HepG2 (cell line): ENCODE data around the gene TMEM63B. TPM values are rescaled to one million over a fixed set of nuclear protein-coding genes. Genes with fewer than 3 reads are reported as not detected.
A peak's percentile ranks its signal among the peaks of the same experiment; 100 is the strongest.

Source experiments
- ARNT ChIP-seq: fragments of 450-650 bp; IDR thresholded peaks from 2 replicates; pipeline ENCODE4 v1.6.1; 2017
- ATF7 ChIP-seq, 2 experiments: fragments of 450-650 bp in 1 of 2; sonication (generic) in 1 of 2; formaldehyde crosslinking in 1 of 2; IDR thresholded peaks; 2 replicates each; pipeline versions ENCODE4 v1.4.0 to v1.6.1; 2016 to 2020; ENCODE audit warnings: antibody characterized with exemption in 1 of 2, mild to moderate bottlenecking in 1 of 2, missing genetic modification reagents in 1 of 2
- CTCF ChIP-seq: sonication (generic); formaldehyde crosslinking; IDR thresholded peaks from 2 replicates; pipeline ENCODE4 v1.5.0; 2020; ENCODE audit warnings: mild to moderate bottlenecking, missing genetic modification reagents, moderate library complexity
- FOXK2 ChIP-seq: fragments of 450-650 bp; IDR thresholded peaks from 2 replicates; pipeline ENCODE4 v1.6.1; 2016
- HDAC1 ChIP-seq: sonication (generic); formaldehyde crosslinking; IDR thresholded peaks from 2 replicates; pipeline ENCODE4 v1.5.1; 2020; ENCODE audit warnings: mild to moderate bottlenecking, missing genetic modification reagents
- KIAA2018 ChIP-seq: sonication (generic); formaldehyde crosslinking; IDR thresholded peaks from 2 replicates; pipeline ENCODE4 v1.5.0; 2020; ENCODE audit warnings: mild to moderate bottlenecking, missing genetic modification reagents, borderline replicate concordance
- KLF12 ChIP-seq: sonication (generic); formaldehyde crosslinking; IDR thresholded peaks from 2 replicates; pipeline ENCODE4 v1.4.0; 2020; ENCODE audit warnings: missing genetic modification reagents, borderline replicate concordance
- MTF1 ChIP-seq: sonication (generic); formaldehyde crosslinking; IDR thresholded peaks from 2 replicates; pipeline ENCODE4 v1.5.0; 2020; ENCODE audit warnings: missing genetic modification reagents
- SMYD3 ChIP-seq: sonication (generic); formaldehyde crosslinking; IDR thresholded peaks from 2 replicates; pipeline ENCODE4 v1.8.1; 2023; ENCODE audit warnings: mild to moderate bottlenecking, missing genetic modification reagents
- TBP ChIP-seq: sonication (generic); formaldehyde crosslinking; IDR thresholded peaks from 2 replicates; pipeline ENCODE4 v1.5.0; 2020; ENCODE audit warnings: missing genetic modification reagents
- ZBTB43 ChIP-seq: sonication (generic); formaldehyde crosslinking; conservative IDR thresholded peaks from 2 replicates; pipeline ENCODE4 v1.4.0; 2020; ENCODE audit warnings: missing genetic modification reagents
- ZNF160 ChIP-seq: sonication (generic); formaldehyde crosslinking; IDR thresholded peaks from 2 replicates; pipeline ENCODE4 v1.8.0; 2022; ENCODE audit warnings: mild to moderate bottlenecking, inconsistent platforms, missing genetic modification reagents
- ZNF468 ChIP-seq: sonication (generic); formaldehyde crosslinking; IDR thresholded peaks from 2 replicates; pipeline ENCODE4 v1.8.0; 2022; ENCODE audit warnings: mild to moderate bottlenecking, moderate library complexity, missing genetic modification reagents
- ZNF557 ChIP-seq: sonication (generic); formaldehyde crosslinking; IDR thresholded peaks from 2 replicates; pipeline ENCODE4 v1.4.0; 2020; ENCODE audit warnings: missing genetic modification reagents
- ZNF589 ChIP-seq: sonication (generic); formaldehyde crosslinking; conservative IDR thresholded peaks from 2 replicates; pipeline ENCODE4 v1.8.0; 2022; ENCODE audit warnings: mild to moderate bottlenecking, moderate library complexity, missing genetic modification reagents
- ZNF788 ChIP-seq: sonication (generic); formaldehyde crosslinking; IDR thresholded peaks from 2 replicates; pipeline ENCODE4 v1.5.0; 2020; ENCODE audit warnings: mild to moderate bottlenecking, missing genetic modification reagents, borderline replicate concordance
- ZNF83 ChIP-seq: sonication (generic); formaldehyde crosslinking; IDR thresholded peaks from 2 replicates; pipeline ENCODE4 v1.4.0; 2020; ENCODE audit warnings: missing genetic modification reagents, mild to moderate bottlenecking, borderline replicate concordance
- polyA plus RNA-seq, 8 experiments: library from polyadenylated mRNA; depleted of rRNA in 3 of 8; stranded (reverse) in 7 of 8; unstranded in 1 of 8; fragments of >200 nt; fragmentation: Illumina TruSeq in 4 of 8; extraction: Trizol in 4 of 8; gene quantifications; 2 replicates each; pipeline versions ENCODE4 v1.2.1 to v1.2.3, GENCODE V29; 2011 to 2016; ENCODE audit warnings: low read depth in 4 of 8, missing spikeins in 1 of 8, mixed read lengths in 1 of 8; ENCODE audit not compliant: insufficient read depth in 1 of 8
- total RNA-seq, 5 experiments: library from RNA; depleted of rRNA; stranded (reverse); fragments of >200 nt; fragmentation: Illumina TruSeq; extraction: Trizol; gene quantifications; 2 replicates each; pipeline ENCODE4 v1.2.3, GENCODE V29; 2016; ENCODE audit warnings: low read depth in 1 of 5

The TMEM63B gene
- total and polyA plus RNA-seq, 2 of the 13 experiments (the other 11 are each of a cell fraction or from before 2014, with no cell fraction given): 27.4 to 75.8 TPM

- TF ChIP-seq KLF12 (CRISPR knock-in tag): peak; percentile 49; the same call in 1 of the 2 replicates
- TF ChIP-seq SMYD3 (CRISPR knock-in tag): peak; percentile 34; the same call in 1 of the 2 replicates
- TF ChIP-seq TBP (CRISPR knock-in tag): no peak
- no peak for TF ChIP-seq ZNF83
- no peak for TF ChIP-seq ZNF589
- TF ChIP-seq ZNF160: no peak
- TF ChIP-seq ARNT: no peak
- no peak for TF ChIP-seq KIAA2018 (CRISPR knock-in tag)
- TF ChIP-seq FOXK2: peak; percentile 89
- TF ChIP-seq MTF1 (CRISPR knock-in tag): no peak
- no peak for TF ChIP-seq ZNF468 (CRISPR knock-in tag)
- no peak for TF ChIP-seq ATF7 (IDR thresholded peaks at IDR 0.05)
- TF ChIP-seq ATF7 (CRISPR knock-in tag; IDR thresholded peaks at IDR 0.05): 0 out of 2 replicates have a peak, but pooled peaks have one; percentile 19
- TF ChIP-seq ZNF788 (CRISPR knock-in tag): peak; percentile 74; the same call in 1 of the 2 replicates
- TF ChIP-seq CTCF (CRISPR knock-in tag): peak; percentile 26; the same call in 1 of the 2 replicates
- TF ChIP-seq ZBTB43 (CRISPR knock-in tag): peak; percentile 81
- TF ChIP-seq HDAC1 (CRISPR knock-in tag): peak; percentile 95
- TF ChIP-seq ZNF557: 0 out of 2 replicates have a peak, but pooled peaks have one; percentile 19
Observed at GRCh38 chr6:44091981-44092884, 35.1 kb upstream of the TMEM63B start (continued).
